ENCODE results near the gene PTPMT1. TPM values are rescaled to one million over a fixed set of nuclear protein-coding genes. Genes with fewer than 3 reads are reported as not detected.
"Not testable (repeated sequence)": the region's sequence is repeated elsewhere in the genome, so short reads cannot be mapped to it uniquely, and the experiment has no call there.

Gene PTPMT1
- total and polyA plus RNA-seq, 7 donors, result 31.0 to 152 (median 100.0) TPM

DNA sequence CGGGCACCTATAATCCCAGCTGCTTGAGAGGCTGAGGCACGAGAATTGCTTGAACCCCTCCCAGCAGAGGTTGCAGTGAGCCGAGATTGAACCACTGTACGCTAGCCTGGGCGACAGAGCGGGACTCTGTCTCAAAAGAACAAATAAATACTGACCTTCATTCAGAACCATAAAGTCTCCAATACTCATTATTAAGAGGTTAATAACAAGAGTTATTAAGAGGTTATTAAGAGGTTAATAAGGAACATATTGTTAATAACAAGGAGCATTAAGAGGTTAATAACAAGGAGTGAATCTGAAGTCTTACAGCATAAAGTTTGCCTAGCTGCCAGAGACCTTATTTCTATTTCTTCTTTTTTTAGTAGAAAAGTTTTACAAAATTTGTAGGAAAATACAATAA is 20.1 kb upstream of the PTPMT1 start:
- Histone ChIP-seq H3K4me1 (peaks cover 0 to 56% (median 43%) of the 10 kb centered on the region in 4 donors), H3K9me3 (no peaks in the 10 kb centered on the region), H3K27ac (no peak overlapping the region), H3K4me3 (no peak overlapping the region), H3K27me3 (no peaks in the 10 kb centered on the region), H3K36me3 (no peaks in the 10 kb centered on the region)
- WGBS, 2 donors, result 97% methylated on average over 6 of the region's 6 CpGs
- intact Hi-C loops (cut with DNase I), result no loop called here
- TF ChIP-seq, protein P1, sequence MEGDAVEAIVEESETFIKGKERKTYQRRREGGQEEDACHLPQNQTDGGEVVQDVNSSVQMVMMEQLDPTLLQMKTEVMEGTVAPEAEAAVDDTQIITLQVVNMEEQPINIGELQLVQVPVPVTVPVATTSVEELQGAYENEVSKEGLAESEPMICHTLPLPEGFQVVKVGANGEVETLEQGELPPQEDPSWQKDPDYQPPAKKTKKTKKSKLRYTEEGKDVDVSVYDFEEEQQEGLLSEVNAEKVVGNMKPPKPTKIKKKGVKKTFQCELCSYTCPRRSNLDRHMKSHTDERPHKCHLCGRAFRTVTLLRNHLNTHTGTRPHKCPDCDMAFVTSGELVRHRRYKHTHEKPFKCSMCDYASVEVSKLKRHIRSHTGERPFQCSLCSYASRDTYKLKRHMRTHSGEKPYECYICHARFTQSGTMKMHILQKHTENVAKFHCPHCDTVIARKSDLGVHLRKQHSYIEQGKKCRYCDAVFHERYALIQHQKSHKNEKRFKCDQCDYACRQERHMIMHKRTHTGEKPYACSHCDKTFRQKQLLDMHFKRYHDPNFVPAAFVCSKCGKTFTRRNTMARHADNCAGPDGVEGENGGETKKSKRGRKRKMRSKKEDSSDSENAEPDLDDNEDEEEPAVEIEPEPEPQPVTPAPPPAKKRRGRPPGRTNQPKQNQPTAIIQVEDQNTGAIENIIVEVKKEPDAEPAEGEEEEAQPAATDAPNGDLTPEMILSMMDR (IDR thresholded peaks at IDR 0.05), result no peak
- TF ChIP-seq POLR2AphosphoS5 (IDR thresholded peaks at IDR 0.05) (no peak), EP300 (IDR thresholded peaks at IDR 0.05) (no peak), POLR2A (IDR thresholded peaks at IDR 0.05) (no peak)
- DNase-seq, result no peak

DNA sequence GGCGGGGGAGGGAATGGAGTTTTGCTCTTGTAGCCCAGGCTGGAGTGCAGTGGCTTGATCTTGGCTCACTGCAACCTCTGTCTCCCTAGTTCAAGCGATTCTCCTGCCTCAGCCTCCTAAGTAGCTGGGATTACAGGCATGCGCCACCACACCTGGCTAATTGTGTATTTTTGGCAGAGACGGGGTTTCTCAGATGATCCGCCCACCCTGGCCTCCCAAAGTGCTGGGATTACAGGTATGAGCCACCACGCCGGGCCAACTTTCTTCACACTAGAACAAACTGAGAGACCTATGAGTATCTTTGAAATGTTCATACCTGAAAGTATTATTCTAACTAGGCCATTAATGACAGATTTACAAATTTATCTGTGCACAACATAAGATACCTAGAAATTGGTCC is 19.1 kb upstream of the PTPMT1 start:
- H3K4me3 ChIP-seq; H3K27ac ChIP-seq; DNase-seq; intact Hi-C loops (cut with DNase I); H3K9me3 ChIP-seq; H3K27me3 ChIP-seq; H3K36me3 ChIP-seq: not testable (repeated sequence)
- 95 to 96% methylated on average over 7 of the region's 7 CpGs for WGBS, 2 donors
- peaks cover 0 to 56% (median 42%) of the 10 kb centered on the region in 4 donors for H3K4me1 ChIP-seq

DNA sequence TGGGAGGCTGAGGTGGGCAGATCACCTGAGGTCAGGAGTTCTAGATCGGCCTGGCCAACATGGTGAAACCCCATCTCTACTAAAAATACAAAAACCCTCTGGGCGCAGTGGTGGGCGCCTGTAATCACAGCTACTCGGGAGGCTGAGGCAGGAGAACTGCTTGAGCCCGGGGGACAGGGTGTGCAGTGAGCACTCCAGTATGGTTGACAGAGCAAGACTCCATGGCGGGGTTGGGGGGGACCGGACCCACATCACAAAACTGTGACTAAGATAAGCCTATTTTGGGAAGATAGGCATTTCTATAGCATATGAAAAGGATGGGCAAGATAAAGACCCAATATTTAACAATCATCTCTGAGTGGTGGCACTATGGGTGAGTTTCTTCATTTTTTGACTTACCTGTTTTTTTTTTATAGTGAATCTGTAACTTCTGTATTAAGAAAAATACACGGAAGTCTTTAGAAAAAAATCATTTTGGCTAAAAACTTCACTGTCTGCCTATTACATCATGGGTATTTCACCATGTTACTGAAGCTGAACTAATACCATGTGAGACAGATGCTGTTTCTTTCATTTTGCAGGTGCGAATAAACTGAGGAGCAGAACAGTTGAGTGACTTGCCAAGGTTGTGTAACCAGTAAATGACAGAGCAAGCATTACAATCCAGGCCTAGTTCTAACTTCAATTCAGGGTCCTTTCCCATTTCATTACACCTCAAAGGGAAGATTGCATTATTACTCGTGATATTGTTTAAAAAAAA is 14.9 kb upstream of the PTPMT1 start:
- H3K4me1 ChIP-seq, result peaks cover 0 to 58% (median 42%) of the 10 kb centered on the region in 4 donors
- intact Hi-C loops (cut with DNase I), result loop anchor here (5.0 kb wide), 2 partner anchors 33 to 83 kb away; no protein-coding TSS in a partner anchor

DNA sequence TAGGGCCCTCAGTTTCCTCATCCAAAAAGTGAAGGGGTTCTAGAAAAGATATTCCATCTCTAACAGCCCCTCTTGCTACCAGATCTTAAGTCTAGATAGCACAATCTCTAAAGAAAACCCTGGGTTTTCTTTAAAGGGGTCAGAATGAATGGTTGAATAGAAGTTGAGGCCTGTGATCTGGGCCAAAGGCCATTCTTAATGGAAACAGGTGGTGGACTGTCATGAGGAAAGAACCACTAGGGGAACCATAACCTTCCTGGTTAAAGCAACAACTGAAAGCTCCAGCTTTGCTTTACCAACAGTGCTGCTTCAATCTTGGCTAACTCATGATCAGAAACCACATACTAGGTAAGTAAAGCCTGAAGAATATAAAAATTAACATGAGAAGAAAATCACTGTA is 14.3 kb upstream of the PTPMT1 start:
- no peak for DNase-seq
- peak overlapping the region in 3 of 4 donors; percentile 93 to 95 (median 94) for H3K27ac ChIP-seq
- TF ChIP-seq EP300 (IDR thresholded peaks at IDR 0.05) (no peak), POLR2AphosphoS5 (IDR thresholded peaks at IDR 0.05) (no peak), POLR2A (IDR thresholded peaks at IDR 0.05) (no peak)
- TF ChIP-seq, protein P1 (IDR thresholded peaks at IDR 0.05), result no peak
- H3K36me3 ChIP-seq, result no peaks in the 10 kb centered on the region
- H3K9me3 ChIP-seq, result no peaks in the 10 kb centered on the region
- H3K4me1 ChIP-seq, result peaks cover 0 to 58% (median 42%) of the 10 kb centered on the region in 4 donors
- no peaks in the 10 kb centered on the region for H3K27me3 ChIP-seq
- peak overlapping the region in 1 of 4 donors; percentile 97 for H3K4me3 ChIP-seq
- intact Hi-C loops (cut with DNase I), result loop anchor here (5.0 kb wide), 2 partner anchors 34 to 84 kb away; no protein-coding TSS in a partner anchor

More for the DNA sequence above, 14.9 kb upstream of the PTPMT1 start:
- Histone ChIP-seq H3K27ac (peak overlapping the region in 2 of 4 donors; percentile 93 to 95), H3K9me3 (no peaks in the 10 kb centered on the region), H3K27me3 (no peaks in the 10 kb centered on the region), H3K36me3 (no peaks in the 10 kb centered on the region), H3K4me3 (no peak overlapping the region)
- TF ChIP-seq, protein P1 (IDR thresholded peaks at IDR 0.05), result no peak
- TF ChIP-seq EP300 (IDR thresholded peaks at IDR 0.05) (no peak), POLR2AphosphoS5 (IDR thresholded peaks at IDR 0.05) (no peak), POLR2A (IDR thresholded peaks at IDR 0.05) (no peak)
- DNase-seq, result no peak
- 76 to 82% methylated on average over 10 of the region's 10 CpGs for WGBS, 2 donors

DNA sequence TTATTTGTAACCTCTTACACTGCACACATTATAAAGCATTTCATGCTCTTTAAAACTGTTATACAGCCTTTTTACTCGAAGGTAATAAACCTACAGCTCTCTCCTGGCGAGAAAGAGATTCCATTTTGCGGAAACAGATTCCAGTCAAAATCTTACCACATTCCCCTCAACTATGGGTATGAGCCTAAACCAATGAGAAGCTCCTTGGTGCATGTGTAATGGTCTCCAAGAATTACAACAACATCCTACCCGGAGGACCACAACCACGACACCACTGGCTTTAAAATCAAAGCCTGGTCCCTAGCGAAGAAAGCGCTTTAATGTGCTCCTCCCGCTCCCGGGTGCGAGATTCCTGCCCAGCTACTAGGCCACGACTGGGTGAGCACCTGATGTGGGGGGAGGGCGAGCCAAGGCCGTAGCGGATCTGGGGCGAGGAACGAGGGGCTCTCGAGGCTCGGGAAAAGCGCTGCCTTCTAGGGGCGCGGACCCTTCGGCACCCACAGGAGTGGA is 13.3 kb upstream of the PTPMT1 start:
- Histone ChIP-seq H3K9me3 (no peaks in the 10 kb centered on the region), H3K27ac (peak overlapping the region; percentile 87 to 95 (median 94)), H3K36me3 (no peaks in the 10 kb centered on the region), H3K4me3 (peak overlapping the region; percentile 85 to 97 (median 94)), H3K27me3 (no peaks in the 10 kb centered on the region), H3K4me1 (peaks cover 0 to 57% (median 41%) of the 10 kb centered on the region in 4 donors)
- intact Hi-C loops (cut with DNase I), result loop anchor here (2.0 to 5.0 kb wide), 3 partner anchors 35 to 125 kb away; partner anchors contain the start of gene PSMC3
- peak; percentile 69 for DNase-seq
- WGBS, 2 donors, result 1 to 2% methylated on average over 22 of the region's 22 CpGs
- TF ChIP-seq EP300 (IDR thresholded peaks at IDR 0.05) (no peak), POLR2AphosphoS5 (IDR thresholded peaks at IDR 0.05) (no peak), POLR2A (IDR thresholded peaks at IDR 0.05) (no peak)
- TF ChIP-seq, protein P1 (IDR thresholded peaks at IDR 0.05), result no peak
